ENCODE data around the gene METTL1.
"Not testable (repeated sequence)": the region's sequence is repeated elsewhere in the genome, so short reads cannot be mapped to it uniquely, and the experiment has no call there.

Gene METTL1

GRCh38 chr12:57721846-57722608, 49.9 kb downstream of the METTL1 start:
- not testable (repeated sequence) for DNase-seq

GRCh38 chr12:57720606-57721595, 51.0 kb downstream of the METTL1 start:
- DNase-seq = no peak

GRCh38 chr12:57719777-57720605, 51.9 kb downstream of the METTL1 start:
- no peak for DNase-seq

- no peak for DNase-seq
Measured at GRCh38 chr12:57718641-57719528, 53.0 kb downstream of the METTL1 start.

All from retina (tissue), 1 donor.